ENCODE data around the gene VWA1. TPM values are rescaled to one million over a fixed set of nuclear protein-coding genes. Genes with fewer than 3 reads are reported as not detected.
A peak's percentile ranks its signal among the peaks of the same experiment; 100 is the strongest.

The VWA1 gene
- total and polyA plus RNA-seq, 10 of the 15 experiments (the other 5 are each of a cell fraction or from before 2014, with no cell fraction given) = 0.02 to 1.7 (median 0.32) TPM; not detected in 2

DNA sequence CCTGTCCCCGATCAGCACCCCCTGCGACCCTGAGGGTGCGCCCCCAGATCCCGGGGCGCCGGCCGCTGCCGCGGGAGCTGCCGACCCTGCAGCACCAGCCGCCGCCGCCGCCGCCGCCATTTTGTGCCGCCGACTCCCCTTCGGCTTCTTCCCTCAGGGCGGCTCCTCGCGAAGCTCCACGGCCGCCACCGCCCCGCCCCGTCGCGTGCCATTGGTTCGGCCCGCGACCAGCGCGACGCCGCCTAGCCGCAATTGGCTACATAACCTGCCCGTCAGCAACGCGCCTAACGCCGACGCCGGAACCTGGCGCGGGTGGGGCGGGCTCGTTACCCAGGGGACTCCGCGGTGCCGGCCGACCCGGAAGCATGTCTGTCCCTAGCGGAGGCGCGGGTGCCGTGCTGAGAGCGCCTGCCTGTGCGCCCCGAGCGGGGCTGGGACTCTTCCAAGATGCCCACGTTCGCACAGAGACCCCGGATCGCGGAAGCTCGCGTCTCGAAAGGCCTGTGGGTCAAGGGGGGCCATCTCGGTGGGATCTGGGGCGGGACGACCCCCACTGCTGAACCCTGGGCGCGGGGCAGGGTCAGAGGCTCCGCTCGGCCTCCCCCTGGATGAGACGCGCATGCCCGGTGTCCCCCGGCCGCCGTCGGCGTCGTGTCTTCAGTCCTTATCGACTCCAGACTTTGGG, 36.2 kb upstream of the VWA1 start, which contains the start of gene CCNL2 (continued):
- TF ChIP-seq, protein P1, sequence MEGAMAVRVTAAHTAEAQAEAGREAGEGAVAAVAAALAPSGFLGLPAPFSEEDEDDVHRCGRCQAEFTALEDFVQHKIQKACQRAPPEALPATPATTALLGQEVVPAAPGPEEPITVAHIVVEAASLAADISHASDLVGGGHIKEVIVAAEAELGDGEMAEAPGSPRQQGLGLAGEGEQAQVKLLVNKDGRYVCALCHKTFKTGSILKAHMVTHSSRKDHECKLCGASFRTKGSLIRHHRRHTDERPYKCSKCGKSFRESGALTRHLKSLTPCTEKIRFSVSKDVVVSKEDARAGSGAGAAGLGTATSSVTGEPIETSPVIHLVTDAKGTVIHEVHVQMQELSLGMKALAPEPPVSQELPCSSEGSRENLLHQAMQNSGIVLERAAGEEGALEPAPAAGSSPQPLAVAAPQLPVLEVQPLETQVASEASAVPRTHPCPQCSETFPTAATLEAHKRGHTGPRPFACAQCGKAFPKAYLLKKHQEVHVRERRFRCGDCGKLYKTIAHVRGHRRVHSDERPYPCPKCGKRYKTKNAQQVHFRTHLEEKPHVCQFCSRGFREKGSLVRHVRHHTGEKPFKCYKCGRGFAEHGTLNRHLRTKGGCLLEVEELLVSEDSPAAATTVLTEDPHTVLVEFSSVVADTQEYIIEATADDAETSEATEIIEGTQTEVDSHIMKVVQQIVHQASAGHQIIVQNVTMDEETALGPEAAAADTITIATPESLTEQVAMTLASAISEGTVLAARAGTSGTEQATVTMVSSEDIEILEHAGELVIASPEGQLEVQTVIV (IDR thresholded peaks at IDR 0.05; ENCODE audit: borderline replicate concordance, partially characterized antibody) = peak; percentile 86
- TF ChIP-seq JUND (IDR thresholded peaks at IDR 0.05; ENCODE audit: low read depth, low read length) = no peak
- no peak for TF ChIP-seq YBX1 (IDR thresholded peaks at IDR 0.05)
- no peak for TF ChIP-seq RBBP5 (conservative IDR thresholded peaks at IDR 0.05)
- TF ChIP-seq TCF7 (IDR thresholded peaks at IDR 0.05; ENCODE audit: borderline replicate concordance) = no peak
- peak; percentile 85 for TF ChIP-seq POLR2AphosphoS5 (IDR thresholded peaks at IDR 0.05; ENCODE audit: low read length)
- no peak for TF ChIP-seq JUNB (IDR thresholded peaks at IDR 0.05)
- TF ChIP-seq, protein P2, sequence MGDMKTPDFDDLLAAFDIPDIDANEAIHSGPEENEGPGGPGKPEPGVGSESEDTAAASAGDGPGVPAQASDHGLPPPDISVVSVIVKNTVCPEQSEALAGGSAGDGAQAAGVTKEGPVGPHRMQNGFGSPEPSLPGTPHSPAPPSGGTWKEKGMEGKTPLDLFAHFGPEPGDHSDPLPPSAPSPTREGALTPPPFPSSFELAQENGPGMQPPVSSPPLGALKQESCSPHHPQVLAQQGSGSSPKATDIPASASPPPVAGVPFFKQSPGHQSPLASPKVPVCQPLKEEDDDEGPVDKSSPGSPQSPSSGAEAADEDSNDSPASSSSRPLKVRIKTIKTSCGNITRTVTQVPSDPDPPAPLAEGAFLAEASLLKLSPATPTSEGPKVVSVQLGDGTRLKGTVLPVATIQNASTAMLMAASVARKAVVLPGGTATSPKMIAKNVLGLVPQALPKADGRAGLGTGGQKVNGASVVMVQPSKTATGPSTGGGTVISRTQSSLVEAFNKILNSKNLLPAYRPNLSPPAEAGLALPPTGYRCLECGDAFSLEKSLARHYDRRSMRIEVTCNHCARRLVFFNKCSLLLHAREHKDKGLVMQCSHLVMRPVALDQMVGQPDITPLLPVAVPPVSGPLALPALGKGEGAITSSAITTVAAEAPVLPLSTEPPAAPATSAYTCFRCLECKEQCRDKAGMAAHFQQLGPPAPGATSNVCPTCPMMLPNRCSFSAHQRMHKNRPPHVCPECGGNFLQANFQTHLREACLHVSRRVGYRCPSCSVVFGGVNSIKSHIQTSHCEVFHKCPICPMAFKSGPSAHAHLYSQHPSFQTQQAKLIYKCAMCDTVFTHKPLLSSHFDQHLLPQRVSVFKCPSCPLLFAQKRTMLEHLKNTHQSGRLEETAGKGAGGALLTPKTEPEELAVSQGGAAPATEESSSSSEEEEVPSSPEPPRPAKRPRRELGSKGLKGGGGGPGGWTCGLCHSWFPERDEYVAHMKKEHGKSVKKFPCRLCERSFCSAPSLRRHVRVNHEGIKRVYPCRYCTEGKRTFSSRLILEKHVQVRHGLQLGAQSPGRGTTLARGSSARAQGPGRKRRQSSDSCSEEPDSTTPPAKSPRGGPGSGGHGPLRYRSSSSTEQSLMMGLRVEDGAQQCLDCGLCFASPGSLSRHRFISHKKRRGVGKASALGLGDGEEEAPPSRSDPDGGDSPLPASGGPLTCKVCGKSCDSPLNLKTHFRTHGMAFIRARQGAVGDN (IDR thresholded peaks at IDR 0.05) = peak; percentile 33
- TF ChIP-seq HCFC1 (IDR thresholded peaks at IDR 0.05; ENCODE audit: low read length) = peak; percentile 68
- TF ChIP-seq, protein P3, sequence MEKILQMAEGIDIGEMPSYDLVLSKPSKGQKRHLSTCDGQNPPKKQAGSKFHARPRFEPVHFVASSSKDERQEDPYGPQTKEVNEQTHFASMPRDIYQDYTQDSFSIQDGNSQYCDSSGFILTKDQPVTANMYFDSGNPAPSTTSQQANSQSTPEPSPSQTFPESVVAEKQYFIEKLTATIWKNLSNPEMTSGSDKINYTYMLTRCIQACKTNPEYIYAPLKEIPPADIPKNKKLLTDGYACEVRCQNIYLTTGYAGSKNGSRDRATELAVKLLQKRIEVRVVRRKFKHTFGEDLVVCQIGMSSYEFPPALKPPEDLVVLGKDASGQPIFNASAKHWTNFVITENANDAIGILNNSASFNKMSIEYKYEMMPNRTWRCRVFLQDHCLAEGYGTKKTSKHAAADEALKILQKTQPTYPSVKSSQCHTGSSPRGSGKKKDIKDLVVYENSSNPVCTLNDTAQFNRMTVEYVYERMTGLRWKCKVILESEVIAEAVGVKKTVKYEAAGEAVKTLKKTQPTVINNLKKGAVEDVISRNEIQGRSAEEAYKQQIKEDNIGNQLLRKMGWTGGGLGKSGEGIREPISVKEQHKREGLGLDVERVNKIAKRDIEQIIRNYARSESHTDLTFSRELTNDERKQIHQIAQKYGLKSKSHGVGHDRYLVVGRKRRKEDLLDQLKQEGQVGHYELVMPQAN (conservative IDR thresholded peaks at IDR 0.05) = peak; percentile 63; the same call in 1 of the 2 replicates
- peak; percentile 70 to 93 for TF ChIP-seq BHLHE40 (IDR thresholded peaks at IDR 0.05; ENCODE audit: borderline replicate concordance in 1 of 2, low read depth in 2 of 2, low read length in 1 of 2)
- TF ChIP-seq, protein P4, sequence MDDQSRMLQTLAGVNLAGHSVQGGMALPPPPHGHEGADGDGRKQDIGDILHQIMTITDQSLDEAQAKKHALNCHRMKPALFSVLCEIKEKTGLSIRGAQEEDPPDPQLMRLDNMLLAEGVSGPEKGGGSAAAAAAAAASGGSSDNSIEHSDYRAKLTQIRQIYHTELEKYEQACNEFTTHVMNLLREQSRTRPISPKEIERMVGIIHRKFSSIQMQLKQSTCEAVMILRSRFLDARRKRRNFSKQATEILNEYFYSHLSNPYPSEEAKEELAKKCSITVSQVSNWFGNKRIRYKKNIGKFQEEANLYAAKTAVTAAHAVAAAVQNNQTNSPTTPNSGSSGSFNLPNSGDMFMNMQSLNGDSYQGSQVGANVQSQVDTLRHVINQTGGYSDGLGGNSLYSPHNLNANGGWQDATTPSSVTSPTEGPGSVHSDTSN (IDR thresholded peaks at IDR 0.05; ENCODE audit: insufficient replicate concordance, low read depth, low read length) = peak; percentile 98
- 0 out of 4 replicates have a peak, but pooled peaks of 1 of the 2 experiments have one; percentile 15 for TF ChIP-seq SRF (IDR thresholded peaks at IDR 0.05; ENCODE audit: low read depth in 2 of 2, low read length in 2 of 2)
- TF ChIP-seq NFIC (IDR thresholded peaks at IDR 0.05; ENCODE audit: low read depth, low read length) = no peak
- TF ChIP-seq CHD1 (IDR thresholded peaks at IDR 0.05; ENCODE audit: low read depth, low read length) = no peak
- TF ChIP-seq GABPA (IDR thresholded peaks at IDR 0.05; ENCODE audit: low read depth) = no peak
- TF ChIP-seq, protein P5, sequence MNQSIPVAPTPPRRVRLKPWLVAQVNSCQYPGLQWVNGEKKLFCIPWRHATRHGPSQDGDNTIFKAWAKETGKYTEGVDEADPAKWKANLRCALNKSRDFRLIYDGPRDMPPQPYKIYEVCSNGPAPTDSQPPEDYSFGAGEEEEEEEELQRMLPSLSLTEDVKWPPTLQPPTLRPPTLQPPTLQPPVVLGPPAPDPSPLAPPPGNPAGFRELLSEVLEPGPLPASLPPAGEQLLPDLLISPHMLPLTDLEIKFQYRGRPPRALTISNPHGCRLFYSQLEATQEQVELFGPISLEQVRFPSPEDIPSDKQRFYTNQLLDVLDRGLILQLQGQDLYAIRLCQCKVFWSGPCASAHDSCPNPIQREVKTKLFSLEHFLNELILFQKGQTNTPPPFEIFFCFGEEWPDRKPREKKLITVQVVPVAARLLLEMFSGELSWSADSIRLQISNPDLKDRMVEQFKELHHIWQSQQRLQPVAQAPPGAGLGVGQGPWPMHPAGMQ (IDR thresholded peaks at IDR 0.05; ENCODE audit: borderline replicate concordance) = no peak
- peak; percentile 71 for TF ChIP-seq MYC (IDR thresholded peaks at IDR 0.05; ENCODE audit: insufficient read depth, insufficient read length, insufficient replicate concordance, low read length, severe bottlenecking)
